ENCODE results near the gene DLGAP1.

Gene DLGAP1

GRCh38 chr18:4069183-4069582 is 385.9 kb downstream of the DLGAP1 start:
- no peak for DNase-seq (ENCODE audit: low read depth)
- TF ChIP-seq CTCF (IDR thresholded peaks at IDR 0.05; ENCODE audit: insufficient read depth, low read depth, low read length, missing control alignments) = no peak
- no peak overlapping the region for H3K4me3 ChIP-seq (ENCODE audit: low read depth, low read length)

- DNase-seq (ENCODE audit: low read depth) = peak; percentile 65
- no peak overlapping the region for H3K4me3 ChIP-seq (ENCODE audit: low read depth, low read length)
- TF ChIP-seq CTCF (IDR thresholded peaks at IDR 0.05; ENCODE audit: insufficient read depth, low read depth, low read length, missing control alignments) = peak; percentile 69
Observed at GRCh38 chr18:4068552-4069158, 386.5 kb downstream of the DLGAP1 start.

GRCh38 chr18:4063545-4063944 is 391.6 kb downstream of the DLGAP1 start:
- TF ChIP-seq CTCF (IDR thresholded peaks at IDR 0.05; ENCODE audit: insufficient read depth, low read depth, low read length, missing control alignments) = no peak
- no peak overlapping the region for H3K4me3 ChIP-seq (ENCODE audit: low read depth, low read length)
- no peak for DNase-seq (ENCODE audit: low read depth)

GRCh38 chr18:4060427-4061281 is 394.5 kb downstream of the DLGAP1 start:
- DNase-seq (ENCODE audit: low read depth) = no peak
- no peak for TF ChIP-seq CTCF (IDR thresholded peaks at IDR 0.05; ENCODE audit: insufficient read depth, low read depth, low read length, missing control alignments)
- H3K4me3 ChIP-seq (ENCODE audit: low read depth, low read length) = no peak overlapping the region

GRCh38 chr18:4058179-4058578 is 396.9 kb downstream of the DLGAP1 start:
- no peak for TF ChIP-seq CTCF (IDR thresholded peaks at IDR 0.05; ENCODE audit: insufficient read depth, low read depth, low read length, missing control alignments)
- H3K4me3 ChIP-seq (ENCODE audit: low read depth, low read length) = no peak overlapping the region
- DNase-seq (ENCODE audit: low read depth) = no peak

- no peak for TF ChIP-seq CTCF (IDR thresholded peaks at IDR 0.05; ENCODE audit: insufficient read depth, low read depth, low read length, missing control alignments)
- DNase-seq (ENCODE audit: low read depth) = peak; percentile 48
- H3K4me3 ChIP-seq (ENCODE audit: low read depth, low read length) = no peak overlapping the region
Observed at GRCh38 chr18:4040391-4041092, 414.6 kb downstream of the DLGAP1 start.
